Smooth muscle cell (in vitro differentiated cells): ENCODE data around the gene CARD10. TPM values are rescaled to one million over a fixed set of nuclear protein-coding genes. Genes with fewer than 3 reads are reported as not detected.
A peak's percentile ranks its signal among the peaks of the same experiment; 100 is the strongest.

Experiments
- DNase-seq: peaks from one replicate; lab custom pipeline; 2025; ENCODE audit not compliant: unreplicated experiment; lab: John Stamatoyannopoulos, UW
- H2AFZ ChIP-seq: fragments of 200-600 bp; sonication (generic); 2 replicates; pipeline ENCODE4 v1.6.0; 2016; ENCODE audit warnings: antibody characterized with exemption, low read depth, mild to moderate bottlenecking
- H3F3A ChIP-seq: fragments of 200-600 bp; sonication (generic); 2 replicates; pipeline ENCODE4 v1.6.0; 2017; ENCODE audit warnings: antibody characterized with exemption, low read depth
- H3K27ac ChIP-seq: fragments of 200-600 bp; sonication (generic); 2 replicates; pipeline ENCODE4 v1.5.1; 2016; ENCODE audit warnings: low read depth, mild to moderate bottlenecking
- H3K27me3 ChIP-seq: fragments of 200-600 bp; sonication (generic); 2 replicates; pipeline ENCODE4 v1.6.1; 2016; ENCODE audit warnings: low read depth, mild to moderate bottlenecking
- H3K36me3 ChIP-seq: fragments of 200-600 bp; sonication (generic); 2 replicates; pipeline ENCODE4 v1.5.1; 2016; ENCODE audit warnings: low read depth
- H3K4me1 ChIP-seq: fragments of 200-600 bp; sonication (generic); 2 replicates; pipeline ENCODE4 v1.5.1; 2016; ENCODE audit warnings: low read depth
- H3K4me2 ChIP-seq: fragments of 200-600 bp; sonication (generic); 2 replicates; pipeline ENCODE4 v1.6.0; 2016; ENCODE audit warnings: mild to moderate bottlenecking
- H3K4me3 ChIP-seq: fragments of 200-600 bp; sonication (generic); 2 replicates; pipeline ENCODE4 v1.5.1; 2016; ENCODE audit warnings: mild to moderate bottlenecking
- H3K79me2 ChIP-seq: fragments of 200-600 bp; sonication (generic); 2 replicates; pipeline ENCODE4 v1.6.0; 2016; ENCODE audit warnings: low read depth, mild to moderate bottlenecking
- H3K9ac ChIP-seq: fragments of 200-600 bp; sonication (generic); 2 replicates; pipeline ENCODE4 v1.6.0; 2016; ENCODE audit warnings: low read depth
- H3K9me3 ChIP-seq: fragments of 200-600 bp; sonication (generic); replicated peaks from 2 replicates; pipeline ENCODE4 v1.5.1; 2016; ENCODE audit warnings: low read depth
- H4K20me1 ChIP-seq: fragments of 200-600 bp; sonication (generic); 2 replicates; pipeline ENCODE4 v1.6.0; 2016; ENCODE audit warnings: low read depth
- CTCF ChIP-seq: fragments of 200-600 bp; sonication (generic); IDR thresholded peaks from 2 replicates; pipeline ENCODE4 v1.5.1; 2017; ENCODE audit warnings: borderline replicate concordance, mild to moderate bottlenecking, antibody characterized with exemption; ENCODE audit not compliant: insufficient read depth, poor library complexity, severe bottlenecking
- WGBS: methylation state at CpG from one replicate; pipeline ENCODE4 v1.1.7; 2016; ENCODE audit warnings: low lambda C conversion rate; 5-methylcytosine and 5-hydroxymethylcytosine counted together
- polyA plus RNA-seq: library from polyadenylated mRNA; unstranded; fragments of >200 nt; fragmentation: Nextera tagmentation; extraction: Ambion mirVana; gene quantifications from 2 replicates; pipeline ENCODE4 v1.2.1, GENCODE V29; 2016
- total RNA-seq: library from RNA; depleted of rRNA; stranded (reverse); fragments of >200 nt; gene quantifications from 2 replicates; pipeline ENCODE4 v1.2.3, GENCODE V29; 2014

CARD10 gene
- total and polyA plus RNA-seq, 2 experiments from 2014 or later = 2.3 to 6.0 TPM

- Histone ChIP-seq H4K20me1 (no peaks in the 10 kb centered on the region), H3K27me3 (no peaks in the 10 kb centered on the region), H3K9ac (peak overlapping the region; percentile 59), H2AFZ (no peak overlapping the region), H3K4me3 (no peak overlapping the region), H3K4me1 (no peaks in the 10 kb centered on the region), H3K36me3 (no peaks in the 10 kb centered on the region), H3K9me3 (no peaks in the 10 kb centered on the region), H3F3A (no peaks in the 10 kb centered on the region), H3K27ac (peak overlapping the region; percentile 61), H3K79me2 (no peaks in the 10 kb centered on the region), H3K4me2 (peak overlapping the region; percentile 40)
- DNase-seq = no peak
- WGBS = 78% methylated on average over 12 of the region's 12 CpGs
- TF ChIP-seq CTCF = no peak
Measured at GRCh38 chr22:37497062-37497599, 22.1 kb downstream of the CARD10 start.

GRCh38 chr22:37496651-37497050 lies 22.6 kb downstream of the CARD10 start:
- no peak for DNase-seq
- H3K4me1 ChIP-seq = no peaks in the 10 kb centered on the region
- peak overlapping the region; percentile 59 for H3K9ac ChIP-seq
- no peak overlapping the region for H3K4me3 ChIP-seq
- H4K20me1 ChIP-seq = no peaks in the 10 kb centered on the region
- H3K9me3 ChIP-seq = no peaks in the 10 kb centered on the region
- WGBS = 88% methylated on average over 11 of the region's 11 CpGs
- no peaks in the 10 kb centered on the region for H3K36me3 ChIP-seq
- no peak overlapping the region for H2AFZ ChIP-seq
- no peaks in the 10 kb centered on the region for H3K27me3 ChIP-seq
- H3F3A ChIP-seq = no peaks in the 10 kb centered on the region
- peak overlapping the region; percentile 61 for H3K27ac ChIP-seq
- TF ChIP-seq CTCF = no peak
- H3K4me2 ChIP-seq = peak overlapping the region; percentile 40
- H3K79me2 ChIP-seq = no peaks in the 10 kb centered on the region

- Histone ChIP-seq H3F3A (no peaks in the 10 kb centered on the region), H3K79me2 (no peaks in the 10 kb centered on the region), H3K9me3 (no peaks in the 10 kb centered on the region), H4K20me1 (no peaks in the 10 kb centered on the region), H3K4me3 (no peak overlapping the region), H2AFZ (no peak overlapping the region), H3K27ac (no peak overlapping the region), H3K27me3 (no peaks in the 10 kb centered on the region), H3K4me2 (no peak overlapping the region), H3K36me3 (no peaks in the 10 kb centered on the region), H3K9ac (no peak overlapping the region), H3K4me1 (no peaks in the 10 kb centered on the region)
- WGBS = 93% methylated on average over 10 of the region's 10 CpGs
- TF ChIP-seq CTCF = no peak
- no peak for DNase-seq
Measured at GRCh38 chr22:37493979-37494378, 25.2 kb downstream of the CARD10 start.
